Dermis microvascular lymphatic vessel endothelial cell (primary cell): Measurements from ENCODE around the gene PPAT. TPM values are rescaled to one million over a fixed set of nuclear protein-coding genes. Genes with fewer than 3 reads are reported as not detected.

ENCODE experiments used
- DNase-seq, 2 donors: peaks; one replicate each; pipeline versions ENCODE4 v3.0.0 to v3.0.0-alpha.2; 2010; ENCODE audit warnings: low read depth in 2 of 2
- total RNA-seq: library from RNA; depleted of rRNA; stranded (reverse); fragments of >200 nt; gene quantifications from 2 replicates; pipeline ENCODE4 v1.2.1, GENCODE V29; 2014

Gene PPAT
- total RNA-seq, 1 donor from 2014 or later: 12.2 TPM

GRCh38 chr4:56434599-56435139 is 746 bp downstream of the PPAT start:
- DNase-seq: peak; percentile 30 to 82

- no peak for DNase-seq
Measured at GRCh38 chr4:56433280-56433679, 2.1 kb downstream of the PPAT start.

GRCh38 chr4:56430203-56430602 is 5.2 kb downstream of the PPAT start:
- no peak for DNase-seq

- DNase-seq: no peak
Measured at GRCh38 chr4:56427179-56427578, 8.2 kb downstream of the PPAT start.

GRCh38 chr4:56426273-56426672 is 9.1 kb downstream of the PPAT start:
- no peak for DNase-seq

GRCh38 chr4:56425518-56425917 is 9.9 kb downstream of the PPAT start:
- no peak for DNase-seq

- peak in 1 of 2 donors; percentile 52 for DNase-seq
Measured at GRCh38 chr4:56424697-56425514, 10.5 kb downstream of the PPAT start.

GRCh38 chr4:56424176-56424575 is 11.2 kb downstream of the PPAT start:
- DNase-seq: no peak

GRCh38 chr4:56417396-56417795 is 18.0 kb downstream of the PPAT start:
- DNase-seq: no peak

GRCh38 chr4:56416349-56416748 is 19.1 kb downstream of the PPAT start:
- no peak for DNase-seq

GRCh38 chr4:56414135-56414670 is 21.2 kb downstream of the PPAT start:
- DNase-seq: no peak

- peak; percentile 98 to 99 for DNase-seq
Measured at GRCh38 chr4:56410247-56411062, 25.0 kb downstream of the PPAT start.

- peak in 1 of 2 donors; percentile 39 for DNase-seq
Measured at GRCh38 chr4:56409511-56410090, 25.8 kb downstream of the PPAT start.

GRCh38 chr4:56408978-56409377 is 26.4 kb downstream of the PPAT start:
- DNase-seq: no peak

- no peak for DNase-seq
Measured at GRCh38 chr4:56406151-56406550, 29.3 kb downstream of the PPAT start.

- DNase-seq: peak; percentile 63 to 84
Measured at GRCh38 chr4:56405016-56405415, 30.4 kb downstream of the PPAT start.

- DNase-seq: no peak
Measured at GRCh38 chr4:56400560-56400959, 34.9 kb downstream of the PPAT start.

GRCh38 chr4:56391270-56391669 is 44.1 kb downstream of the PPAT start:
- no peak for DNase-seq

GRCh38 chr4:56389558-56389957 is 45.9 kb downstream of the PPAT start:
- DNase-seq: no peak

GRCh38 chr4:56388306-56388705 is 47.1 kb downstream of the PPAT start:
- no peak for DNase-seq
